Hepatic stellate cell (primary cell): Measurements from ENCODE around the gene ADORA1.
A peak's percentile ranks its signal among the peaks of the same experiment; 100 is the strongest.

Experiments
- DNase-seq: peaks from one replicate; pipeline ENCODE4 v3.0.0; 2011; ENCODE audit warnings: low spot score

ADORA1 gene

DNA sequence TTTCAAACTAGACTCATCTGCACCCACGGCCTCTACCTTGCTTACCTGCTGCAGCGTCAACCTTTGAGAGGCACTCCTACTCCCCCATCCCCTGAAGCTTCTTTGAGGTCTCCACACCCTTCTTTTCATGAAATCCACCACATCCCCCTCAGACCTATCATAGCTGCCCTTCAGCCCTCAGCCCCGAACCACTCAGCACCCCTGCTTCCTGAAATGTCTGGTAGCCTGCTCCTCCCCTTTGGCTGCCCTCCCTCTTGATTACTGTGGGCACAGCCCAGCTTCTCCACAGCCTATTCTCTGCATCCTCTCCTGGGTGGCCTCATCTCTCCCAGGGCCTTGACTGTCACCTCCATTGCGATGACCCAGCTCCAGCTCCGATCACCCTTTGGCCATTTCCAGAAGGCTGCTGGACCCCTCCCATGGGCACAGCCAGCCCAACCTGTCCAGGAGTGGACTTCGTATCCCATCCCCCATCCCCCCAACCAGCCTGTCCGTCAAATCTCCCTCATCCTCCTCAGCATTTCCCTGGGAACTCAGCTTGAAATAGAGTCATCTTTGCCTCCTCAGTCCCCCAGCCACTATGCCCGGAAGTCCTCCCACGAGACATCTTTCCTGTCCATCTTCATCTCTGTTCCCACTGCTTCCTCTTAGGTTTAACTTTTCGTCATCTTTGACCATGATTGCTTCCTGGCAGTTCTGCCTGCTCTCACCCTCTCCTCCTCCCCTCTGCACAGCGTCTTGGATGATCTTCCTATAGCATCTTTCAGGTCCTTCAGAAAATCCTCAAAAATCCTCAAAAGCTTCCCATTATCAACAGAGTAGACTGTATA is 6.1 kb upstream of the ADORA1 start:
- DNase-seq, result no peak

DNA sequence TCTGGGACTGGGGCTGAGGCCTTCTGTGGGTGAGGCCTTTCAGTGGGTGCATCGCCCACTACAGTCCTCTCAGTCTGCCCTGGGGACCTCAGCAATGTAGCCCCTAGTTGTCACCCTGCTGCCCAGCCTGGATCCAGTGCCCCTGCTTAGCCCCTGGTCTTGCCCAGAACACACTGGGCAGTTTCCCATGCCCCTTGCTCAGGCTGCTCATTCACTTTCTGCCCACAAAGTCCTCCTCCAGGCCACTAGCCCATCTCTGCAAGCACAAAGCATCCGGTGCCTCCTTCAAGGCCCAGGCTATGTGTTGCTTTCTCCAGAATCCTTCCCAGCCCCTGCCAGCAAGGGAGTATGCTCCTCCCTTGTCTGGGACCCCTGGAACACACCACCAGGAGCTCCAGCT is 5.4 kb upstream of the ADORA1 start:
- DNase-seq, result no peak

DNA sequence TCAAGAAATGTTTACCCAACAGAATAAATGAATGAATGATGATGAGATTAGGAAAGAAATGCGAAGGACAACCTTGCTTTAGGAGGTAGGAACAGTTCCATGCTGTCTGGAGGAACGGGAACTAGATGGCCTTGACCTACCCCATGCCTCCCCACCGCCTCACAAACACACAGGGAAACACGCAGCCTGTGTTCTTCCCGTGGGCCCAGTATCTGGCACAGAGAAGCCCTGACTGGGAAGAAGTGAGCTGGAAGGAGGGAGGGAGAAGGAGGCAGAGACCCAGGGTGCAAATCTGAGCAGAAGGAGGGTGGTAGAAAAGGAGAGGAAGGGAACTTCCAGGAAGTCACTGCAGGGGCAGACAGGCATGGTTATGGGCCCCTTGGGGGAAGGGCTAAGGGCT is 3.5 kb upstream of the ADORA1 start:
- DNase-seq, result no peak

DNA sequence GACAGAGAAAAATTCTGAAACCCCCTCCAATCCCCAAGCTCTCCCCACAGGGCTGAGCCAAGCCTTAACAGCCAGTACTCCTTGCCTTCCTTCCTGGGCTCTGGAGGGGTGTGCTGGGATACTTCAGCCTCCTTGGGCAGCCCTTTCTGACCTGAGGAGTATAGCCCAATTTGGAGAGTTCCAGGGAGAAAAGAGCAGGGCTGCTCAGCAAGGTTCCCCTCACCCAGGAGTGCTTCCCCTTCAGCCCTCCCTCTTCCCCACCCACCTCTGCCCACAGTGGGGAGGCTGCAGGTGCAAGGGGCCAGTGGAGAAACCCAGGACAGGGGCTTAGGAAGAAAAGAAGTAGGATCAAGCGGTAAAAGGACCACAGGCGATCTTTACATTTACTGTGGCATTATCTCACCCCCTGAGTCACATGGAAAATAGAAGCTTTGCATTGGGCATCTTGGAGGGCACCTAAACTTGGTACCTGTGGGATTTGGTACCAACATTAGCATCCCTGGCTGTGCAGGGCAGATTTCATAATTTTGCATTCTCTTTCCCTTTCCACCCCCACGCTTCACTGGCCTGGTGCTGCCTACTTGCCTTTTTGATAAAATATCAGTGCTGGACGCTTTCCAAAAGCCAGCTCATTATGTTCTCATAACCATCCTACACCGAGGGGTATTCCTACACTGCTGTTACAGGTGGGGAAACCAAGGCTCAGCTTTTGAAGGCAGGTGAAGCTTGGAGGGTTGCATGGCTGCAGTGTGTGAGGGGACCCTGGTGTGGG is 2.8 kb upstream of the ADORA1 start:
- no peak for DNase-seq

DNA sequence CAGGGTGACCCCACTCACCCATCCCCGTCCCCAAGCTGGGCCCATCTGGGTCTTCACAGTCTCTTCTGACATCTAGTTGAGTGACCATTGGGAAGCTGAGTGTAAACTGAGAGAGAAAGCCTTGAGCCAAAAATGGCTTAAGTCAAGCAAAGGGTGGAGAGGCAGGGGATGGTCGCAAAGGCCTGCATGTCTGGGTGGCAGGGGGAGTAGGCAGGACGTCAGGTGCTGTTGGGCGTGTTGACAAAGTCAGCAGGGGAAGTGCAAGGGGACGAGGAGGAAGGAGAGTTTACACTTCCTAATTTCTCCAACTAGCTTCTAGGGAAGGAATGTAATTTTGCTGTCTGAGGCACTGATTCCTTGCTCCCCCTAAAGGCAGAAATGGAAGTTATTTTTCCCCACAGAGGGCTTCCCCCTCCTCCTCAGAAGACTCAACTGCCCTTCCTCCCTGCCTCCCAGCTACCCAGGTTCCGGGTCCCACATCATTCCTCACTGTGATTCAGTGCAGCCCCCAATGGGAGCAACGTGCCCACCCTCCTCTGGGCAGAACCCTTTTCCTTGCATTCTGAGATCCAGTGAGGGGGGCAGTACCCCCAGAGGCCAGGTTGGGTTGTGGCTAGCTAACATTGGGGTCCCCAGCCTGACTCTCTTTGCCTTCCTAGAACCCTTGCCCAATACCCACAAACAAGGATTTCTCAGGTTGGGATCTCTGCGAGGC is 1.2 kb upstream of the ADORA1 start:
- peak; percentile 45 for DNase-seq

DNA sequence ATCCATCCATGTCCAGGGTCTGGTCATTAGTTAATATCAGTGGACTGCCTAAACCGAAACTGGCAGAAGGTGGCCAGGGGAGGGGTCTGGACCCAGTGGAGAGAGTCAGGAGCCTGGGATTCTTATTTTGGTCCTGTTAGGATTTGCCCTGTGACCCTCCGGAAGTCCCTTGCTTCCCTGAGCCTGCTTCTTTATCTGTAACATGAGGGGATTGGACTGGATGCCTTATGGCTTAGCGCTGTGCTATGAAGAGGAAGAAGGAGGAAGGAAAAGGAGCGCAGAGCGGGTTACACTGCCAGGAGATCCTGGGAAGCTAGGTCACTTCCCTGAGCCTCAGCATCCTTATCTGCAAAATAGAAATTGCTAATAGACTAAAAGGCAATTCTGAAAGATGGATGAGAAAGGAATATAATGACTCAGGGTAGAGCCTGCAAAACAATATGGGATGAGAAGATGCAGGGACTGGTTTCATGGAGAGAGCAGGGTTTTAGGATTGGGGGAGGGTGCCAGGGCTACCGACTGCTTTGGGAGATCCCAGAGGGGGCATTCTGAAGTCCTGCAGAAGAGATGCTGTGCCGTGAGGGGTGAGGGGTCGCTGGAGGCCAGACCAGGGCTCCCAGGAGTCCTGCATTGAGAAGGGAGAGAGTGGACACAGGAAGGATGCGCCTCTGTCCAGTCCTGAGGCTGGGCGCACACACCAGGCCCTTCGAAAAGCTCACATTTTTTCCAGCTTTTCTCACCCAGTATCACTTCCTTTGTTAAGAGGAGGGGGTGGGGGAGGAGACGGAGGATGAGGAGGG is 460 bp upstream of the ADORA1 start:
- no peak for DNase-seq

DNA sequence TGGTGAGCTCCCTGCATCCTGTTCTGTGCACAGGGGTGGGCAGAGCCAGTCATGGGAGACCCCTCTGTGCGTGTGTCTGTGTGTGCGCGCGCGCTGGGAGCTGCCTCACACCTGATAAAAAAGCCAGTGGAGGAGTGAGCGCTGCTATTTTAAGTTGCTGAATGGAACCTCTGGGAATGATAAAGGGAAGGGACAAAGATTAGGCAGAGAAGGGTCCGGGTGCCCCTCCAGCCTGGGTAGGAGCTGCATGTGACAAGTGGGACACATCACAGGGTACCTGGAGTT is 847 bp downstream of the ADORA1 start:
- no peak for DNase-seq

DNA sequence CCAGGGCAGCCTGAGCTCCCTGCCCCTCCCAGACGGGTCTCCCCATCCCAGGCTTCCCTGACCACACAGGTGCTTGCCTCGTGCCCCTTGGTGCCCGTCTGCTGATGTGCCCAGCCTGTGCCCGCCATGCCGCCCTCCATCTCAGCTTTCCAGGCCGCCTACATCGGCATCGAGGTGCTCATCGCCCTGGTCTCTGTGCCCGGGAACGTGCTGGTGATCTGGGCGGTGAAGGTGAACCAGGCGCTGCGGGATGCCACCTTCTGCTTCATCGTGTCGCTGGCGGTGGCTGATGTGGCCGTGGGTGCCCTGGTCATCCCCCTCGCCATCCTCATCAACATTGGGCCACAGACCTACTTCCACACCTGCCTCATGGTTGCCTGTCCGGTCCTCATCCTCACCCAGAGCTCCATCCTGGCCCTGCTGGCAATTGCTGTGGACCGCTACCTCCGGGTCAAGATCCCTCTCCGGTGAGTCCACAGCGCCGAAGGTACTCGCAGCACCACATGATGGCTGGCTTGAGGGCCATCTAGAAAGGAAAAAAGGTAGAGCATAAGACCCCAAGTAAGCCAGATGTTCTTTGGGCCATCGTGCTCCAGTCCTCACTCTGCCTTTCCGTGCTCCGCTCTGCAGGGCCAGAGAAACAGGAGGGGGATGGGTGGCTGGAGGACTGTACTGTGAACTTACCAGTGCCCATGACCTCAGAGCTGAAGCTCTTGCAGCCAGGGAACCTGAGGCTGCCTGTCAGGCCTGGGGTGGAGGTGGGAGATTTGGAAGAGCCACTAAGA is 1.4 kb downstream of the ADORA1 start:
- no peak for DNase-seq

DNA sequence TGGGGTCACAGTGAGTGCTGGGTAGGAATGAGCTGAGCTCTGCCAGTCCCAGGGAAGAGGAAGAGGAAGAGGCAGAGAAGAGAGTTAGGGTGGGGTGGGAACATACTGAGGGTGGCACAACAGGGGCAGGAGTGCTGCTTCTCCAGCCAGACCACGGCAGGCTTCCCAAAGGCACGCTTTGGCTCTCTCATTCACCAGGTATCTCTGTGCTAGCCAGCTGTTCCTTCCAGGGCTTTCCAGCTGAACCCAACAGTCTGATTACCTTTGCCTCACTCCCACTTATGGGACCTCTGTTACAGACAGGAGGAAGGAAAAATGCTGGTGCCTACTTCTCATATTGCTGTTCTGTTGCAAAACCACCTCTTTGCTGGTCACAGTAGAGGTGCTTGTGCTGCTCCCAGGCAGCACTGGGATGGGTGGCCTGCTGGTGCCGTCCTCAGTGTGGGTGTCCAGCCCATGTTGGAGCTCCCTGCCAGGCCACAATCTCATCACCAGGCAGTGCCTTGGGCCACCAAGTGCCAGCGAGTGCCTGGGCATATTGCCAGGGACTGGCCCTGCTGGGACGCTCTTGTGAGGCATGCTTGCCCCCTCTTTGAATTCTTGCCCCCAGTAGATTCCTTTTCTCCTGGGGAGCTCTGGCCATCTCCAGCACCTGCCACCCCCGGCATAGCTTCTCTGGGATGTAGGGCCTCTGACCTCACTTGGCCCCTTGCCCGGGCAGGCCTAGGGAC is 2.1 kb downstream of the ADORA1 start:
- DNase-seq, result no peak

DNA sequence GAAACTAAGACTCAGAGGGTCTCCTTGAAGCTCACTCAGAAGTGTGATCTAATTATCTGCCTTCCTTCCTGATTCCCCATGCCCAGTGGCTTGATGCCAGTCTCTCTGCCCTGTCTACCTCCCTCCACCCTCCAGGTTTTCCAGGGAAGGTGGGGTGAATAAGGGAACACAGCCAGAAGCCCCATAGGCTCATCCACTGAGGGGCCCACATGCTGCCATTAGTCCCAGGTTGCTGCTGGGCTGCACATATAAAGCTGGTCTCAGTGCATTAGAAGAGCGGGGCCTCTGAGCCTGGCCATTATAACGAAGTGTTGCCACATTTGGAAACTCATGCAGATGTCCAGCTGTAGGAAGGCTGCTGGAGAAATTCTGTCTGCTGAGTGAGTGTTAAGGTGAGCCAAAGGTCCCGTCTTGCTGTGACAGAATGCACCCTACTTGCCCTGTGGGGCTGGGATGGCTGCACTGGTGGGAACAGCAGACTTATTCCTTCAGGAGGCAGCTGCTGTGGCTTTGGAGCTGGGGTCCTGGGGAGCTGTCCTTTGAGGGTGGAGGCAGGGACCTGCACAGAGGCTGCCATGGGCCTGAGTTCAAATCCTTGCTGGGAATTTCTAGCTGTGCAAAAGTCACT is 2.9 kb downstream of the ADORA1 start:
- no peak for DNase-seq

DNA sequence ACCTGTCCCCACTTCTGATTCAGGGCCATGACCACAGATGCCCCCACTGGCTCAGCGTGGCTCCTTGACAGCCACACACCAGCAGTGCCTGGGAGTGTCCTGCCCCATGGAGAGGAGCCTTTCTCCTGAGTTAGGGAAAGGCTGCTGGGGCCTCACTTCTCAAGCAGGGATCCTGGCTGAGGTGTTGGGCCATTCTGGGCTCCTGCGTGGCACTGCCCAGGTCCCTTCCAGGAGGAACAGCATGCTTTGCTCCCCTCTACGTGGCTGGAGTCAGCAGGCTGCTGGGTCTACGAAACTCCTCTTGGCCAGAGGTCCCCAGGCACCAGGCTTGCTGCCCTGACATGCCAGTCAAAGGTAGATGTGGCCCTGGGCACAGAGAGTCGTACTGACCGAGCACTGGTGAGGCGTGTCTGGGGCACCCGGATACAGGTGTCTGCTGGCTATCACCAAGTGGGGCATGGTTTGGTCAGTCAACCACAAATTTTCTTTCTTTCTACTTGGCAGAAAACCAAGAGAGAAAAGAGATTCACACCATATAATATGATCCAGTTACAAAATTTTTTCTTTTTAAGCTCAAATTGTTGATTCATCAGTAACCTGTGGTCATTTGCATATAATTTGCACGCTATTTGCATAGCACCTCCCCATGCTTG is 4.1 kb downstream of the ADORA1 start:
- DNase-seq, result no peak

DNA sequence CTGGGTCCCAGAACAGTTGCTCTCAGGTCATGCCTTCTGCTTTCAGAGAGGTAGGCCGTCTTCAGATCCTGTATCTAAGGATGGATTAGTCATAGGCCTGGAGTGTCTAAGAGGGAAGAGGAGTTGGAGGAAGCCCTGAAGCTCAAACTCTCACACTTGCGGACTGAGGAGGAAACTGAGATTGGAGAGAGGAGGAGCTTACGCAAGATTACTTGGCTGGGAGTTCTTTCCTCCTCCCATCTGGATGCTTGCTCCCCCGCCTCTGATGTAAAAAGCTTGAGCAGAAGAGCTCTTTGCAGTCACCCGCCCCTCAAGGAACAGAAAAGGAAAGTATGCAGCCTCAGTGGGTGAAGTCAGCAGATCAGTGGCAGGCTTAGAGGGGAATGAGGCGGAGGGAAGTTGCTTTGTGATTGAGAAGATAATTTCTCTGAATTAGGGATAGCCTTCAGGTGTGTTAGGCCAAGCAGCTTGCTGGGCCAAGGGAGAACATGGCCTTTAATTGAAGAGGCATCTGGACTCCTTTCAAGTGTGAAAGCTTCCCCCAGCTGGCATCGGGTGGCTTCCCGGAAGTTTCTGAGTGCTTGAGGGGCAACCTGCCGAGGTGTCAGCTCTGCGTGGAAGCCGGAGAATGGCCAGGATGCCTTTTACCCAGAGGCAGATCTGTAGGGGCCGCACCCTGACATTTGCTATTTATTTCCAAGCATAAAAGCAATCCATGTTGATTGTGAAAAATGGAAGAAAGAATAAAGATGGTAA is 6.6 kb downstream of the ADORA1 start:
- DNase-seq, result no peak

DNA sequence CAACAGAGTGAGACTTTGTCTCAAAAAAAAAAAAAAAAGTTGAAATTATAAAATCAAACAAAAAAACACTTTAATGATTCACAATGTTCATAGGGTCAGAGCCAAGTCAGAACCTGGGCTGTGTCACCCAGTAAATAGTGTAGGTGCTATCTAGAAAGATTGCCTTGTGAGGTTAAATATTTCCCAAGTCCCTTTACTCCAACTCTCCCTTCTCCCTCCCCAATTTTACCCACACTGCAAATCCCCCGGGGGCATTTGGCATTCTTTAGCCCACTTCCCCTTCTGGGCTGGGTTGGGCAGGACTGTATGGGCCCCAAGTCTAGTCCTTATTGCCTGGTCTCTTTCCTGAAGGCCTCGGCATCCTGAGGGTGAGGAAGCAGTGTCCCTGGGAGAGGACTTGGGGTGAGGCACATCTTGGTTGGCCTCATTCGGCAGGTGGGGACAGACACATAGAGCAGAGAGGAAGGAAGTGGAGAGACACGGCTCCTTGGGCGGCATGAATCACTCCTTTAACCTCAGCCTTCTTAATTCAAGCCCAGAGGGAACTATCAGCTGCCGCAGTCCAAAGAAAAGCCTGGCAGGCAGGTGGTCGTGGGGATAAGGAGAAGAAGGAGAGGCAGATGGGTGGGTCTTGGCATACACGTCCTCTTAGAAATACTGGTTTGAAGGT is 8.2 kb downstream of the ADORA1 start:
- no peak for DNase-seq

DNA sequence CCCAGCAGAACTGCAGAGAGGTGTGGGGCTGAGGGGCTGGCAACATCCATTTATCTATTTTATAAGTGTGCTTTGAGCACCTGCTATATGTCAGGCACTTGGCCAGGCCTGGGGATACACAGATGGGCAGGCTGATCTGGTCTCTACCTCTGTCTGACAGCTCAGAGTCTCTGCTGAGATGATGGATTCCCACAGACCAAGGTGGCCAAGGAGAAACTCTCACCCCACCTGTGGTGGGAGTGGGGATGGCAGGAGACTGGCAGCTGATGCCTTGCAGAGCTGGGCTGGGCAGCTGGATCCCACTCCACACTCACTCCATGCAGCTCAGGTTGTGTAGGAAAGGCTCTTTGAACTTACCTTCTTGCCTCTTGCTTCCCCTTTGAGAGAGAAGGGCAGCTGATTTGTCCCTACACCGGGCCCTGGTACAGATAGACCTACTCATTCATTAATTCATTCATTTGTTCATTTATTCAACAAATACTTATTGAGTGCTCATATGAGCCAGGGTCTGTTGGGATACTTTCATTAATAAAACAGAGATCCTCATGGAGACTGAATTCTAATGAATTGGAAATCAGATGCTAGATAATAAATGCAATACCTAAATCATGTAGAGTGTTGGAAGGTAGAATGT is 9.0 kb downstream of the ADORA1 start:
- no peak for DNase-seq

DNA sequence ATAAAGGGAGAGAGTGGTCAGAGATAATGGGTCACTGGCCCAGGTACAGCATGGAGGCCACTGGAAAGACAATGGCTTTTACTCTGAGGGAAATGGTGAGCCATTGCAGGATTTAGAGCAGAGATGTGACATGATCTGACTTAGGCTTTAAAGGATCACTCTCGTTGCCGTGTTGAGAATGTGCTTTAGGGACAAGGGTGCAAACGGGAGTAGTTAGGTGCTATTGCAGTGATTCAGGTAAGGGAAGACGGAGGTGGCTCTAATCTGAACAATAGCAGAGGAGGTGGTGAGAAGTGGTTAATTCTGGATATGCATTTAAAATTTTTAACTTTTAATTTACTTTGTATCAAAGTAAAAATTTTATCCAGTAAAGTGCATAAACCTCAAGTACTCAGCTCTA is 9.8 kb downstream of the ADORA1 start:
- DNase-seq, result no peak

DNA sequence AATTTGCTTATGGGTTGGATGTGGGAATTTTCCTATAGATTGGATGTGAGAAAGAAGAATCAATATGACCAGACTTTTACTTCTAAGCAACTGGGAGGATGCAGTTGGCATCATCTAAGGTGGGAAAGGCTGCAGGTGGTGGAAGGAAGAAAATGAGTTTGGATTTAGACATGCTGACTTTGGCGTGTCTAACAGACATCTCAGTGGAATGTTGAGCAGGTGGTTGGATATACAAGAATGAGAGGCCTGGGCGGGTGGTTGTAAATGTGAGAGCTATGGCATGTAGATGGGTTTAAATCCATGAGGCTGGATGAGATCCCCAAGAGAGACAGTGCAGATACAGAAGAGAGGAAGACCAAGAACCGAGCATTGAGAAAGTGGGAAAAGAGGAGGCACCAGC is 10.5 kb downstream of the ADORA1 start:
- no peak for DNase-seq

DNA sequence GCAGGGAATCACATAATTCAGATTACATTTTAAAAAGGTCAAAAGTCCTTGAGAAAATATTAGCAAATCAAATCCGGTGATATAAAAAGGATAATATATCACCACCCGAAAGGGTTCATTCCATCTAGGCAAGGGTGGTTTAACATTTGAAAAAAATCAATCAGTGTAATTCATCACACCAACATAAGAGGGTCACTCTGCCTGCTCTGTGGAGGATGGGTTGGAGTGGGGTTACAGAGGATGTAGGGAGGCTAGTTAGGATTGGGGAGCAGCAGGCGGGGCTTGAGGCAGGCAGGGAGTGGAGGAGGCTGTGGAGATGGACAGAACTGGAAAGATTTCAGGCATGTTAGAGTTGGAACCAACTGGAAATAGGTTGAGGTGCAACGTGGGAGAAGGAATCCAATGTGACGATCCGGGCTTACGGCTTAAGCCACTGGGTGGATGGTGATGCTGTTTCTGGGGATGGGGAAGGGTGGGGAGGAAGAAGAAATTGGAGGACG is 12.5 kb downstream of the ADORA1 start:
- no peak for DNase-seq
